ENCODE results near the gene KRTAP29-1.

- TF ChIP-seq CTCF (optimal IDR thresholded peaks at IDR 0.05 in 1 of 3, IDR thresholded peaks at IDR 0.05 in 1 of 3, conservative IDR thresholded peaks at IDR 0.05 in 1 of 3; ENCODE audit: extremely low read depth in 1 of 3, insufficient read depth in 2 of 3, low read length in 3 of 3) (no peak), EZH2 (IDR thresholded peaks at IDR 0.05; ENCODE audit: low read length) (no peak)
Observed at GRCh38 chr17:41284043-41284442, 18.6 kb downstream of the KRTAP29-1 start.
